HG03432 (cell line): ENCODE measurements around the gene XIAP.
A peak's percentile ranks its signal among the peaks of the same experiment; 100 is the strongest.
"Not testable (repeated sequence)": the region's sequence is repeated elsewhere in the genome, so short reads cannot be mapped to it uniquely, and the experiment has no call there.

Source experiments
- ATAC-seq: cut with Tn5 transposase; IDR thresholded peaks from one replicate; pipeline ENCODE4 v1.9.1; 2021; ENCODE audit warnings: mild to moderate bottlenecking, moderate library complexity; ENCODE audit not compliant: unreplicated experiment

The XIAP gene

DNA sequence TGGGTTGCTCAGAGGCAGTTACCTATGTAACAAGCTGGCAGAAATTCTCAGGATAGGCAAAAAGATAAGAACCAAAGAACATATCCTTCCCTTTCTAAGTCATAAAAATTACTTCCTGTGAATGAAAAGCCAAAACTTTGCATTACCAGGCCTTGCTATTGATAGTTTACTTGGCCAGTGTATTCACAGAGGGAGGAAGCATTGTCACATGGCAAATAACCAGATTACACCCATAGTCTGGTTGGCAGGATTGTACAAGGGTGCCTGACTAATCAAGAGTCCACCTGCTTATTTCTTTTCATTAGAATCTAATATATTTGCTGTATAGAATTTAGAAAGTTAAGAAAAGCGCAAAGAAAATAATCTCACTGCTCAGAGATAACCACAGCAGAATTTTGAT, 14.1 kb downstream of the XIAP start:
- ATAC-seq = no peak

GRCh38 chrX:123876177-123876576, 16.3 kb downstream of the XIAP start:
- ATAC-seq = no peak

DNA sequence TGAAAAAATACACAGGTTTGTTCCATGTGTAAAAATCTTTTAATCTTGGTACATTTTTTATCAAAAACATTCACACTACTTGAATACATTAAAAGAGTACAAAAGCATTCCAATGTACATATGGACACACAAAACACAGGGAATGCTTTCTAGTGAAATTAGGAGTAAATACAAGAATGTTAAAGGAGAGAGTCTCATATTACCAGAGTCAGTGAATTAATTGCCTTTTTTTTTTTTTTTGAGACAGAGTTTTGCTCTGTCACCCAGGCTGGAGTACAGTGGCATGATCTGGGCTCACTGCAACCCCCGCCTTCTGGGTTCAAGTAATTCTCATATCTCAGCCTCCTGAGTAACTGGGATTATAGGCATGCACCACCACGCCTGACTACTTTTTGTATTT, 17.0 kb downstream of the XIAP start:
- no peak for ATAC-seq

GRCh38 chrX:123878252-123878721, 18.4 kb downstream of the XIAP start:
- peak; percentile 89 for ATAC-seq

GRCh38 chrX:123881330-123881729, 21.5 kb downstream of the XIAP start:
- ATAC-seq = no peak

DNA sequence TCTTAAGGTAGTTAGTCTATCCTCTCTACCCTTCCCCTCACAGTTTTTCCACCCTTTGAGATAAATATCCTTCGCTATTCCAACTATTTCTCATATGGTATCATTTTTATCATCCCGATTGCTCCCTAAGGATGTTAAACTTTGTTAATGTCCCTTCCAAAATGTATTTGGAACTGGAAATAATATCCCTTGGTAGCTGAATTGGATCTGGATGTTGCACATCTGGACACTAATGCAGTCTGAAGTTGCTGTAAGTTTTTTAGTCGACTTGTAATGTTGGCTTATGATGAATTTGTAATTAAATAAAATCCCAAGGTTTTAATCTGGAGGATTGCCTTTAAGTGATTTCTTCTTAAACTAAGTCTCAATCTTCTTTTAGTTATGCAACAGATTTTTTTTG, 22.5 kb downstream of the XIAP start:
- ATAC-seq = no peak

DNA sequence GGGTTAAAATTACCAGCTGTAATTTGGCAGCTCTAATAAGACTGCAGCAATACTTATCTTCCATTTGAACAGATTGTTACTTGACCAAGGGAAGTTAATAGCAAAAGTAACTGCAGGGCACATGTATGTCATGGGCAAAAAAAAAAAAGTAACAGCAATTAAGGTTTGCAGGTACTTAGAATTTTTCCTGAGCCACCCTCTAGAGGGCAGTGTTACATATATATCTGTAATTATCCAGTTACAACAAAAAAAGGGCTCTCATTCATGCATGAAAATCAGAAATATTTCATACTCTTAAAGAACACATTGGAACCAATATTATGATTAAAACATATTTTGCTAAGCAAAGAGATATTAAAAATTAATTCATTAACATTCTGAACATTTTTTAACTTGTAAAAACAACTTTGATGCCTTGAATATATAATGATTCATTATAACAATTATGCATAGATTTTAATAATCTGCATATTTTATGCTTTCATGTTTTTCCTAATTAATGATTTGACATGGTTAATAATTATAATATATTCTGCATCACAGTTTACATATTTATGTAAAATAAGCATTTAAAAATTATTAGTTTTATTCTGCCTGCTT, 25.1 kb downstream of the XIAP start:
- ATAC-seq = no peak

- ATAC-seq = no peak
Observed at GRCh38 chrX:123899701-123900100, 39.8 kb downstream of the XIAP start.

- not testable (repeated sequence) for ATAC-seq
Observed at GRCh38 chrX:123903261-123903660, 43.4 kb downstream of the XIAP start.

DNA sequence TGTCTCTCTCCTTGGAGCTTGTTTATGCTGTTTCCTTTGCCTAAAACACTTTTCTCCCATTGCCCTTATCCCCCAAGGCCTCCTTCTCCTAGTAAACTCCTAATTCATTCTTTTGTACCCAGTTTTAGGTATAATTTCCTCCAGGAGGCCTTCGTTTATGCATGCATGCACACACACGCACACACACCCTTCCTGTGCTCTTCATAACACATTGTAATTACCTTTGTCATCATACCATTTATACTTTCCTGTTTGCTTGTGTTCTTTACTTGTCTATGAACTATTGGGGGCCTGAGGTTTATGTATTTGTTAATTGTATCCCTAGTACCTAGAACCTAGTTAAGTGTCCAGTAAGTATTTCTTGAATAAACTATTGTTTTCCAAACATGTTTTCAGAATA, 45.5 kb downstream of the XIAP start:
- no peak for ATAC-seq

- ATAC-seq = no peak
Observed at GRCh38 chrX:123906557-123907316, 46.9 kb downstream of the XIAP start.

GRCh38 chrX:123909523-123909922, 49.7 kb downstream of the XIAP start:
- ATAC-seq = no peak

GRCh38 chrX:123917069-123917468, 57.2 kb downstream of the XIAP start:
- no peak for ATAC-seq

- ATAC-seq = no peak
Observed at GRCh38 chrX:123918106-123918721, 58.4 kb downstream of the XIAP start.

DNA sequence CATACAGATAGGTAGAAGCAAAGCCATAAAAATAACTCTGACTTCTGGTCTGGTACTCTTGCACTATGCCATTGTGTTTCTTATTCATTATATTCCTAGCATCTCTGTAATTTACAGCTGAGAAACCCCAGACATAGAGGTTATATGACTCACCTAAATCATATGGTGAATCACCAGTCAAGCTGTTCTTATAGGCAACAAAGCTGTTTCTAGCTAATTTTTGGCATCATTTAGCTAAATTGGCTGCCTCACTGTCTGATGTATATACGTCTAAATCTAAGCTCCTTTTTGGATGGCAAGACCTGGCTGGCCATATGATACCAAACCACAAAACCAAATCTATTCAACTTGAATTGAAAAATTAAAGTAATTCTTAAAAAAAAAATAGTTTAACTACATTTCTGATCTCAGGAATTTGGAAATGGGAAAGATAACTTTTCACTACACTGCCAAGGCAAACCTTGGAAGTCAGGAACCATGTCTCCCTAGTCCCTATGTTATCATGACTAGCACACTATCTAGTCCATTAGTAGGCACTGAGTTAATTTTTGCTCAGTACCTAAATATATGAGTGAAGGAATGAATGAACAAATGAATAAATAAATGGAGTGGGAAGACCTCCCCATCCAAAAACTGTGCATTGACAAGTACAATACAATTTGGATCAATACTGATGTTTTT, 60.4 kb downstream of the XIAP start:
- no peak for ATAC-seq

- no peak for ATAC-seq
Observed at GRCh38 chrX:123923211-123923610, 63.4 kb downstream of the XIAP start.

GRCh38 chrX:123924186-123924585, 64.3 kb downstream of the XIAP start:
- ATAC-seq = no peak

GRCh38 chrX:123927845-123928244, 68.0 kb downstream of the XIAP start:
- no peak for ATAC-seq

DNA sequence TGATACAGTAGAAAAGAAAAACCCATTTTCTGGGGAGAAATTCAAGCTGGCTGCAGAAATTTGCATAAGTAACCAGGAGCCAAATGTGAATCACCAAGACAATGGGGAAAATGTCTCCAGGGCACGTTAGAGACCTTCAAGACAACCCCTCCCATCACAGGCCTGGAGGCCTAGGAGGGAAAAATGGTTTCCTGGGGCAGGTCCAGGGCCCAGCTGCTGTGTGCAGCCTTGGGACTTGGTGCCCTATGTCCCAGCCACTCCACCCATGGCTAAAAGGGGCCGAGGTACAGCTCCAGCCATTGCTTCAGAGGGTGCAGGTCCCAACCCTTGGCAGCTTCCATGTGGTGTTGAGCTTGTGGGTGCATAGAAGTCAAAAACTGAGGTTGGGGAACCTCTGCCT, 72.2 kb downstream of the XIAP start:
- ATAC-seq = not testable (repeated sequence)

DNA sequence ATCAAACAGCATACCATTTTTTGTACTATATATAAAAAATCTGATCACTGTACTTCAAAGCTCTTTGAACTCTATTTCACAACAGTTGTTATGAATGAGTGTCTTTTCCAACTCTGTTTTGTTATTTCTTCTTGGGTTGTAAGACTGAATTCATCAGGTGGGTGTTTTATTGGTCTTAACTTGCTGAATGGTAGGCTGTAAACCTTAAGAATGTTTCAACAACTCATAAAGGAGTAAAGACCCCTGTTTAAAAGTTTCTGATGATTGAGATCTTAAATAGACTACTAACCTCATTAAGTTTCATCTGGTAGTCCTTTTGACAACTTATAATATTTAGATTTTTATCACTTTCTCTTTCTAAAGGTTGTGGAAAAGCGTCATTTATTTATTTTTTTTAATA, 83.2 kb downstream of the XIAP start:
- no peak for ATAC-seq

- no peak for ATAC-seq
Observed at GRCh38 chrX:123943488-123943887, 83.6 kb downstream of the XIAP start.

- ATAC-seq = no peak
Observed at GRCh38 chrX:123949846-123950245, 90.0 kb downstream of the XIAP start.
